GM18526 (cell line): ENCODE measurements around the gene BCAS3.

Source experiments
- POLR2A ChIP-seq: IDR thresholded peaks from 3 replicates; pipeline ENCODE4 v1.6.1; 2011; ENCODE audit not compliant: insufficient read length; ENCODE audit errors: extremely low read depth

BCAS3 gene

GRCh38 chr17:61144617-61145564 lies 467.2 kb downstream of the BCAS3 start:
- TF ChIP-seq POLR2A = no peak

- TF ChIP-seq POLR2A = no peak
Observed at GRCh38 chr17:61149106-61149825, 471.6 kb downstream of the BCAS3 start.

- TF ChIP-seq POLR2A = no peak
Observed at GRCh38 chr17:61149862-61150362, 472.3 kb downstream of the BCAS3 start.

GRCh38 chr17:61150686-61151299 lies 473.1 kb downstream of the BCAS3 start:
- no peak for TF ChIP-seq POLR2A

- TF ChIP-seq POLR2A = no peak
Observed at GRCh38 chr17:61152898-61153297, 475.2 kb downstream of the BCAS3 start.

- no peak for TF ChIP-seq POLR2A
Observed at GRCh38 chr17:61155590-61156237, 478.1 kb downstream of the BCAS3 start.

- no peak for TF ChIP-seq POLR2A
Observed at GRCh38 chr17:61157246-61157886, 479.7 kb downstream of the BCAS3 start.

- no peak for TF ChIP-seq POLR2A
Observed at GRCh38 chr17:61158376-61158775, 480.7 kb downstream of the BCAS3 start.

GRCh38 chr17:61159221-61159814 lies 481.7 kb downstream of the BCAS3 start:
- TF ChIP-seq POLR2A = no peak

- TF ChIP-seq POLR2A = no peak
Observed at GRCh38 chr17:61160204-61160603, 482.6 kb downstream of the BCAS3 start.

GRCh38 chr17:61160789-61161445 lies 483.3 kb downstream of the BCAS3 start:
- no peak for TF ChIP-seq POLR2A

- no peak for TF ChIP-seq POLR2A
Observed at GRCh38 chr17:61161615-61162134, 484.0 kb downstream of the BCAS3 start.

GRCh38 chr17:61164517-61164916 lies 486.9 kb downstream of the BCAS3 start:
- TF ChIP-seq POLR2A = no peak

GRCh38 chr17:61167075-61167474 lies 489.4 kb downstream of the BCAS3 start:
- no peak for TF ChIP-seq POLR2A

GRCh38 chr17:61168506-61168905 lies 490.9 kb downstream of the BCAS3 start:
- TF ChIP-seq POLR2A = no peak
